ENCODE data around the gene EFCC1.

EFCC1 gene

DNA sequence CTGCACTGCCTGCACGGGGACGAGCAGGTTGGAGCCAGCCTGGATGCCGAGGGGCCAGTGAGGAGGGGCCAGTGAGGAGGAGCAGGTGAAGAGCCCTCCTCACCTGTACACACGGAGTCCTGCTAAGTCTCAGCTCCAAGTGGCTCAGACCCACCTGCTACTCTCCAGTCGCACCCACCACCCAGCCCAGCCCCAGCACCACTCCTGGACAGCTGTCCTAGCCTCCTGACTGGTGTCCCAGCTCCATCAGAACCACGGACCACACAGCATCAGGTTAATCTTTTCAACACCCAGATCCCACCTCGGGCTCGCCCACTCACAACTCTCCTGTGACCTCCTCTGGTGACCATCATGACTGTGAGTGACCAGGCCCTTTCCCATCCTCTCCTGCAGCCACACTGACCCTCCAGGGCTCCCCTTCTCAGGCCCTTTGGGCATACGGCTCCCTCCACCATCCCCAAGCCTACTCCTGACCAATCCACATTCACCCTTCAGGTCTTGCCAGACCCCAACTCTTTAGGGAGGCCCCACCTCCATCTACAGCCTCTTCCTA, 13.8 kb downstream of the EFCC1 start:
- DNase-seq (ENCODE audit: low read depth in 2 of 2) = no peak

DNA sequence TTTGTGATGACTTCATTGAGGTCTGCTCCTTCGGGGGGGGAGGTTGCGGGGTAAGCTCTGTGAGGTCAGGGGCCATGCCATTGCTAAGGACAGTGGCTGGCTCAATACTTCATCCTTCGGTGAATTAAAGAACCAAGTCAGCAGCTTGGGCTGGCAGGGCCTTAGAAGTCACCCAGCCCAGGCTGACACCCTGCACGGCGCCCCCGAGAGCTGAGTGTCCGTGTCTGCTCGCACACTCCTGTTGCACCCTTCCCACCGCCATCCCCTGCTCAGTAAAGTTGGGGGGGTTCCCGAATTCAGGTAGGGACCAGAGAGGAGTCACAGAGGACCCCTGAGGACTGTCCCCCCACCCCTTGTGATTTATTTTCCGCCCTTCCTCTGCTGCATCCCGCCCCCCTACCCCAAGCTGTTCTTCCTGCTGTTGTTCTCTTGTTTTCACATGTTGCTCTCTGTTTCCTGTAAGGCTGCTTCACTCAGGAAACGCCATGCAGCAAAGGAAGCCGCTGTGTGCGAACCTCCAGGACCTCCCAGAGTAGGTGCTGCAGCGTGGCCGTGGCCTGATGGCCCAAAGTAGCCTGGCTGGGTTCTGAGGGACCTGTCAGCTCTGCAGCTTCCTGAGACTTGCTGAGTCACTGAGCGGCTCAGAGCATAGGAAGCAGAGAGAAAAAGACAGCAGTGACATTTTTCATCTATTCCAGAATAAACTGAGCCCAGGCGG, 14.4 kb downstream of the EFCC1 start:
- DNase-seq (ENCODE audit: low read depth in 2 of 2) = peak in 1 of 2 donors; percentile 30

DNA sequence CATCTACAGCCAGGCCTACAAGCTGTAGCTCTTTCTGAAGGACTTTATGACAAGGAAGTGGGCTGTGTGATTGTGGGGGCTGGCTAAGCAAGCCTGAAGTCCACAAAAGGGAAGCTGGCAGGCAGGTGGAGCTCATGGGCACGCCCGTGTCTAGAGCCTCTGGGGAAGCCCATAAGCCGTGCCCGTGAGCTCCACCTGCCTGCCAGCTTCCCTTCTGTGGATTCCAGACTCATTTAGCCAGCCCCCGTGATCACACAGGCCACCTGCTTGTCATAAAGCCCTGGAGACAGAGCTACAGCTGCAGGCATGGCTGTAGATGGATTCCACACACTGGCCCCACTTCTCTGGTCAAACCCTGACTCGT, 15.2 kb downstream of the EFCC1 start:
- DNase-seq (ENCODE audit: low read depth in 2 of 2) = peak; percentile 20 to 42

DNA sequence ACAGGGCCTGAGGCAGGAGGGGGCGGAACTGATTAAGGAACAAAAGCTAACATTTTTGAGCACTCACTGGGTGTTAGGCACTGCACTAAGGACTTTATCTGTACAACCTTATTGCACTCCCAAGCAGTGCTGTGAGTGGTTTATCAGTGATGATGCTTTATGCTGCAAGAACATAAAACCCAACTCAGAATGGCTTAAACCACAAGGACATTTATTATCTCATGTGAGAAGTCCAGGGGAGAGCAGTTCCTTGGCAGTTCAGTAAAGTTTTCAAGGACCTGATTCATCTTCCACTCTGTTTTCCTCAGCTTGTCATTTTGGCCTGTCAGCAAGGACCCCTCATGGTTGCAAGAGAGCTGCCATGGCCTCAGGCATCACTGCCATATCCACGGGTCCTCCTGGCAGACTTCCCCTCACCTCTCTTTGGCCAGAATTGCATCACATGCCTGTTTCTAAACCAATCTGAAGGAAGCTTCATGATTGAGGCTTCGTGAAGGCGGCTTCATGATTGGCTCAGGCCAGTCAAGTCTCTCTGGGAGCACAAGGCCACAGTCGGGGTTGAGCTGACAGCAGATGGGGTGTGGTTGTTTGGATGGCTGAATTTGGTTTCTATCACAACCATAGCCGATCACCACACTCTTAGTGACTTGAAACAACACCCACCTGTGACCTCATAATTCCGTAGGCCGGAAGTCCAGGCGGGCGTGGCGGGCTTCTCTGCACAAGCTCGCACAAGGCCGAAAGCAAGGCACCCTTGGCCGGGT, 15.8 kb downstream of the EFCC1 start:
- DNase-seq (ENCODE audit: low read depth in 2 of 2) = no peak

DNA sequence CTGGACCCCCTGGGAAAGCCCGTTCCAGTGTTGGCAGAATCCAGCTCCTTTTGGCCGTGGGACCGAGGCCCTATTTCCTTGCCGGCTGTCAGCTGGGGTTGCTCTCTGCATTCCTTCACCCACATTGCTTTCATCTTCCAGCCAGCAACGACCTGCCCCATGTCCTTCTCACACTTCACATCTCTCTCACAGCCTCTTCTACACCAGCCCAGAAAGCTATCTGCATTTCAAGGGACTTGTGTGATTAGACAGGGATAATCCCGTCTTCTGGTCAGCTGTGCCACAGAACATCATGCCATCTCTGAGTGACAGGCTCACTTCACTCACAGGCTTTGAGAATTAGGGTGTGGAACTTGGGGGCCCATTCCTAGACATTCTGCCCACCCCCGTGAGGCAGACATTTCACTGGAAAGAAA, 16.4 kb downstream of the EFCC1 start:
- DNase-seq (ENCODE audit: low read depth in 2 of 2) = no peak

DNA sequence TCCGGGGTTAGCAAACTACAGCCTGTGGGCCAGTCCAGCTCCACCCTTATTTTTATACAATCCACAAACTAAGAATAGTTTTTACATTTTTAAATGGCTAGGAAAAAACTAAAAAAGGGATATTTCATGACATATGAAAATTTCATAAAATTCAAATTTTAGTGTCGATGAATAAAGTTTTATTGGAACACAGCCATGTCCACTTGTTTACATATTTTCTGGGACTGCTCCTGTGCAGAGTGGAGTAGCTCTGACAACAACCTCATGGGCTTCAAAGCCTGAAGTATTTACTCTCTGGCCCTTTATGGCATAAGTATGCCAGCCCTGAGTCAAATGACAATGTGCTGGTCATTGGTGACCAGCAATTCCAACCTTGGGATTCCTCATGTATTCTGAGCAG, 17.2 kb downstream of the EFCC1 start:
- DNase-seq (ENCODE audit: low read depth in 2 of 2) = no peak

DNA sequence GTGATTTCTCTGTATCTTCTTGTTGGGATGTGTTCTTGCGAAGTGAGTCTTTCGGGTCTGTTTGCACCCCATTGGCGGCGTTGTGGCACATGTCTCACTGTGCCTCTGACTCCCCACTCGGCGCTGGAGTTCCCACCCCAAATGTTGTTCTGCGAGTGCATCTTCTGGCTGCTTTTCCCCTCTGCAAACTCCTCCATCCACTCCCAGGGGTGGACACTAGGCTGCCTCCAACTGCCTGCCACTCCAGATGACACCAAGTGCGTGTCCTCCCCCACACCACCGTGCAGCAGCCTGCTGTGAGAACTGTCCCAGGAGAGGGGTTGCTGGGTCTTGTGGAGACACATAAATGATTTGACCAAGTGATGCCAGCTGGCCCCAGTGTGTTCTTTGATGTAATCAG, 17.6 kb downstream of the EFCC1 start:
- DNase-seq (ENCODE audit: low read depth in 2 of 2) = no peak

DNA sequence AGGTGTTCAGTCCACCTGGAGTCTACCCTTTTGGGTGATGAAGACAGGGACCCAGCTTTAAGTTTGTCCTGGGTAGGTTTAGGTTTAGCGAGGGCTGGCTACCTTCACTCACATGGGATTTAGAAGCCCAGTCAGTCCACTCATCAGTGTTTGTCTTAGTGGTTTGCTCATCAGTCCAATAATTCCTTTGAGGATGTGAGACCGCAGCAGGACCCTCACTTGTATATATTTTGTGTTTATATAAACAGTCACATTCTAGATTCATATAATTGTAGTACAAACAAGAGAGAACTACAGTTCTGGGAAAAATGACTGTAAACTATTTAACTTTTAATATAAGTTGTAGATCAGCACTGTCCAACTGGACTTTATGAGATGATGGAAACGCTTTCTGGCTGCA, 18.2 kb downstream of the EFCC1 start:
- DNase-seq (ENCODE audit: low read depth in 2 of 2) = no peak

DNA sequence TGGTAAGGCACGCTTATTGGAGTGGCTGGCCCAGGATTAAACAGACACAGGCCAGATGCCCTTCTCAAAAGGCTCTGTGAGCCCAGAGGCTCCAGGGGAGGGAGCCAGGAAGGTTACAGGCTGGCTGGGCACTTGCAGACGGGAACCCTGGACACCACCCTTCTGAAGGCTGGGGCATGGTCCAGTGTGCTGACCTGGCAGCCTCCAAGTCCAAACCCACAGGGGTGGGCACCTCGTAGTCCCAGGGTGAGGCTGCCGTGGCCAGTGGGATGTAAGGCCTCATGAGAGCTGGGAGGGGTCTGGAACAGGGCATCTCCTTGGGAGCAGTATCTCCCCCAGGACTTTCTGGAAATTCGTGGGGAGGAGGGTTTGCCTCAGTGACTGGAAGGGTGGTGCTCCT, 19.6 kb downstream of the EFCC1 start:
- no peak for DNase-seq (ENCODE audit: low read depth in 2 of 2)

DNA sequence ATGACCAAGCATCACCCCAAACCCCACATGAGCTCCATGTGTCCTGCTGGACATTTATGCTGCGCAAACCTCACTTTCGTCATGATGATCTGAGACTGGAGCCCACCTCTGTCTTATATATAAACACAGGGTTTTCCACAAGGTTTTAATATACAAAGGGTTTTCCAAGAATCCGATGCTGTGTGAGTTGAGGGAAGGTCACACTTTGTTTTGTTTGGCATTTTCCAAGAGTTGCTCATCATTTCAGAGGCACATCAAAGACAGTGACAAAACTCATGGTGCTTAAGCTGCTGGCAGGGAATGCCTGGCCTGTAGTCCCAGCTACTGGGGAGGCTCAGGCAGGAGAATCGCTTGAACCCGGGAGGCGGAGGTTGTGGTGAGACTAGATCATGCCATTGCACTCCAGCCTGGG, 20.0 kb downstream of the EFCC1 start:
- no peak for DNase-seq (ENCODE audit: low read depth in 2 of 2)

DNA sequence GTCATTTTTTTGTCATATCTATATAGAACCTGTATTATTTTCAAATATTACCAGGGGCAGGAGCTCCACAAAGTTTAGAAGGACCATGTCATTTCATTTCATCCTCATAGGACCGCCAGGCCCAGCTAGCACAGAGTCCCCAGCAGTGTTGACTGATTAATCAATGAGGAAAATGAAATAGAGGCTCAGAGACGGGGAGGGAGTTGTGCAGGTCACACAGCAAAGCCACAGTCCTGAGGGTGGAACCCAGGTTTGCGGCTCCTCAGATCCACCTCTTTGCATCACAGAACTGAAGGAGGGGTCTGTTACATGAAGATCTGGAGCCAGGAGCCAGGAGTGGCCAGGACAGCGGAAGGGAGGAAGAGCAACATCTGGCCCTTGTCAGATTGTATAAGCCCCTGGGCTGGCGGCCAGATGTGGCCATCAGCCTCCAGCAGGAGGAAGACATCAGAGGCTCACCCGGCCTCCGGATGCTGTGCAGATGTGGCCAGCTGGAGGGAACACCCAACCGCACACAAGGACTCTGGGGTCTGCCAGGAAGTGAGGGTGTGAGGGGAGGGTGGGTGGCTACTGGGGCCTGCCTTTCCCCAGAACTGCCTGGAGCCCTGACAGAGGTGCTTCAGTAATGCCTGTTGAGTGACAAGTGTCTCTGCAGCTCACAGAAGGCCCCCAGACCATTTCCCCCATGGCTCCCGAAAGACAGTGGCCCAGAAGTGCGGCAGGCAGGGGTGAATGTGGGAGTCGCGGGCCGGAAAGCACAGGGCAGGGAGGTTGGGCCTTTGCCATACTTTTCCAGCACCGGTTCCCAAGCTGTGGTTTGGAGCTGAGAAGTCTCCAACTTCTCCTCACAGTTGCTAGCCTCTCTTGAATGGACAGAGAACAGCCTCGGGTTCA, 21.3 kb downstream of the EFCC1 start:
- no peak for DNase-seq (ENCODE audit: low read depth in 2 of 2)

DNA sequence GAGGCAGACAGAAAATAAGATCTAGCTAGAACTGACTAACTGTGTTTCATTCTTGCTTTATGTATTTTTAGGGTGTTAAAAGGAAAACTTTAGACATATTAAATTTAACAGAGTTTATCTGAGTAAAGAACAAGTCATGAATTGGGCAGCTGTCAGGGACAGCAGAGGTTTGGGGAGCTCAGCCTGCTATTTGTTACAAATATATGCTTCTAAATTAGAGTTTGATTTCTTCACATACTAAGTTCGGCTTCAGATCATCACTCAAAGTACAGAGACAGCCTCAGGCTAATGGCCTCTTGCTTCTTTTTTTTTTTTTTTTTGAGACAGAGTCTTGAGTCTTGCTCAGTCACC, 21.9 kb downstream of the EFCC1 start:
- no peak for DNase-seq (ENCODE audit: low read depth in 2 of 2)

DNA sequence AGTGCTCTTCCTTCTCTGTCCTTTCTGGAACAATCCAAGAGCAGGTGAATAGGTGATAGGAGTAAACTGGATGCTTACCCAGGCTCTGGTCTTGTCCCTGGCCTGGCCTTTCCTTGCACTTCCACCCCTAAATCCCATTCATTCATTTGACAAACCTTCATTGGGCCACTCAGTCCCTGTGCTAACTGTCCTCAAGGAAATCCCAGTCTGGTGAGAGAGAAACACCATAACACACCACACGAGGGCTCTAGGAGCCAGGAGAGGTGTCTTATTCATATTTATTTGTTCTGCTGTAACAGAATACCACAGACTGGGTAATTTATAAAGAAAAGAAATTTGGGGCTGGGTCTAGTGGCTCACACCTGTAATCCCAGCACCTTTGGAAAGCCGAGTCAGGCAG, 22.8 kb downstream of the EFCC1 start:
- no peak for DNase-seq (ENCODE audit: low read depth in 2 of 2)

DNA sequence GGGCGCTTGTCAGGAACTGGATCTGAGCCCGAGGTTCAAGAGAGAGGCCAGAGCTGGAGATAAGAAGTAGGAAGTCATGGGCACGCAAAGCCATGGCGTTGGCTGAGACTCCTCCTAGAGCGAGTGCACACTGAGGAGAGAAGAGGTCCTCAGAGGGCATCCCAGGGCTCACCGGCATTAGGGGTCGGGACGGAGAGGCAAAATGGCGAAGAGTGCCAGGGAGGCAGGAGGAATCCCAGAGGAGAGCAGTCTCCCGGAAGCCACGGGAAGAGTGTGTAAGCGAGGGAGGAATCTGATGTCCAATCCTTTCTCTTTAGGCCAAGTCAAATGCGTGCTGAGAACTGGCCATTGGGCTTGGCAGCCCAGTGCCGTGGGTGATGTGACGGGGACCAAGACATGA, 24.0 kb downstream of the EFCC1 start:
- DNase-seq (ENCODE audit: low read depth in 2 of 2) = no peak

DNA sequence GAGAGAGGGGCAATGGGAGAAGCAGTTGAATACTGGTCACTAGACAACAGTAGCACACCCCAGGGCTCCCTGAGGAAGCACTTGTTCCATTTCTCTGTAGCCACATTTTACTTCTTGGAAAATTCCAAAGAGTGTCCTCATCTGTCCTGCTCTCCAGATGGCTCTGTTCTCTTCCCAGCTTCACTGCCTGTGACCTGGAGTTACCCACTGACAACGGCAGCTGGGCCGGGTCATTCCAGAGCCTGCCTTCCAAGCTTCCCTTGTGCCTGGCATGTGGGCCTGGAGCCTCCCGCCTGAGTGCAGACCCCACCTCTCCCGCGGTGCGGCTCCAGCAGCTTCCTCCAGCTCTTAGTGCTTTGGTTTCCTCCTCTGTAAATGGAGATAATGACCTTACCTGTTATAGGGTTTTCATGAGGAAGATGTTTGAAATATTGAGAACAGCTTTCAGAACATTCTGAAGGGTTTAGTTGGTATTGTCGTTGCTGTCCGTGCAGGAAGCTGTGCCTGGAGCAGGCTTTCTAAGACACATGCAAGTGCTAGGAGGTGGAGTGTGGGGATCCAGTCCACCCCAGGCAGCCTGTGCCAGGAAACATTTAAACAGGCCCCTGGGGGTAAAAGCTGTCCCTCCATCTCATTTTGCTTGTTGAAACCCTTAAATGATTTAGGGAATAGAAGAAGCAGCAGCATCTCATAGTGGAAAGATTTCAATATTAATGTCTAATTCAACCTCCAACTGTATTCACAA, 24.8 kb downstream of the EFCC1 start:
- DNase-seq (ENCODE audit: low read depth in 2 of 2) = no peak

DNA sequence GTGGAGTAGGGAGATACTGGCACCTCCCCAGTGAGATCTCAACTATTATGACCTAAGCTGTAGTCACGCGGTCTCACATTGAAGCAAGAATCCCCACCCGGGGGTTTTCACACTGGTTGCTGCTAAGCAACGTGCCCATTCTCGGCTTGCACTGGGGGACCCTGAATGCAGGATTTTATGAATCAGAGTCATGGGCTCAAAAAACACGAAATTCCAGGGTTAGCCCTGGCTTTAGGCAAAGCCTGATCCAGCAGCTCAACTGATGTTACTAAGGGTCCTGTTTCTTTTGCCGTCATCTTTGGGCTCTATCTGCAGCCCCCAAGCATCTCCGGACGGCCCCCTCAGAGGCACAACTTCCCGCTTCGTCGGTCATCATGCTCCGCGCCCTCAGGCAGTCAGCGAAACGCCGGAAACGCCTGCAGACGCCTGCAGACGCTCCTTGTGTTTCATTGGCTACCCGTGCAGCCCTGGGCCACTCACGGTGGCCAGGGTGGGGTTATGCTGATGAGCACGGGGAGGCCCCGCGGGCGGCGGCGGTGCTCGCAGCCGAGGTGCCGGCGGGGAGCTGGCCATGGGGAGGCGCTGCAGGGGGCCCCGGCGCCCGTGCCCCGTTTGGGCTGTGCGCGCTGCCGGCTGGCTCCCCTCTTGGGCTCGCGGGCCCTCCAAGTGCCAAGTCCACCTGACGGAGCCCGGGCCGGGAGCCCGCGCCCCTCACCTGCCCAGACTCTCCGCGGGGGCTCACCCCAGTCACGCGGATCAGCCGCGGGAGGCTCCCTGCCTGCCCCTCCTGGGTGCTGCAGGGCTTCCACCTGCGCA, 25.8 kb downstream of the EFCC1 start:
- peak; percentile 83 to 88 for DNase-seq (ENCODE audit: low read depth in 2 of 2)

DNA sequence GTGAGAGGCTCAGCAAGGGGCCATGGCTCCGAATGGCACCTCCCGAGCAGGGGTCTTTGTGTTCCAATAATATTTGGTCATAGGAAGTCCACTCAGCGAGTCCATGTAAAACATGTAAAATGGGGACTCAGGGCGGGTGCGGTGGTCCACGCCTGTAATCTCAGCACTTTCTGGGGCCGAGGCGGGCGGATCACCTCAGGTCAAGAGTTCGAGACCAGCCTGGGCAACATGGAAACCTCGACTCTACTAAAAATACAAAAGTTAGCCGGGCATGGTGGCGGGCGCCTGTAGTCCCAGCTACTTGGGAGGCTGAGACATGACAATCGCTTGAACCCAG, 26.4 kb downstream of the EFCC1 start:
- no peak for DNase-seq (ENCODE audit: low read depth in 2 of 2)

DNA sequence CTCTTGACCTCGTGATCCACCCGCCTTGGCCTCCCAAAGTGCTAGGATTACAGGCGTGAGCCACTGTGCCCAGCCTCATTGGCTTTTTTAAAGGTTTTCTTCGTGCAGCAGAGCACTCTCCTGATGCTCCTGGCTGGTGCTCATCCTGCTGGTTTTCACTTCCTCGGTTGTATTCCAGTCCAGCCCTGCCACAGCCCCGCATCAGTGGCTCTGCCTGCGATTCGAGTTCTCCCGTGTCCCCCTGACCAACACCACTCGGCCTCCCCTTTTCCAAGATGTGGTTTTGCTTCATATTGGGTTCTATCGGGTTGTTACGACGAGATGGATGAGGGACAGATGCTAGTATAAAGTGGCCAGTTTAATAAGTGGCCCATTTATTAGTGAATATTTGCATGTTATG, 27.8 kb downstream of the EFCC1 start:
- DNase-seq (ENCODE audit: low read depth in 2 of 2) = no peak

DNA sequence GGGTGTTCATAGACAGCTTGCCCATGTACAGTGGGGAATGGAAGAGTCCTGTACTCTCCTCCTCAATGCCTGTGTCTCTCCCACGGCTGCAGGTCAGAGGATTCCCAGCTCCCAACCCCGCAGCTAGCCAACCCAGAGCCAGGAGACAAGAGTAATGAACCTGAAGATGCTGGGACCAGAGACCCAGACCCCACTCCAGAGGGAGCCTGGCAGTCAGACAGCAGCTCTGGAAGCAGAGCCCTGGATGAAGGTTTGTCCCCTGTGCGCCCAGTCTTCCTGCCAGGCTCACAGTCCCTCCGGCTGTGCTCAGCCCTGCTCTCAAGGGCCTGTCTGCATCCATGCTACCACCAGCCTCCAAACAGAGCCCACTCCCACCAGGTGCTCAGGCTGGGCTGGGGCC, 29.5 kb downstream of the EFCC1 start:
- no peak for DNase-seq (ENCODE audit: low read depth in 2 of 2)

DNA sequence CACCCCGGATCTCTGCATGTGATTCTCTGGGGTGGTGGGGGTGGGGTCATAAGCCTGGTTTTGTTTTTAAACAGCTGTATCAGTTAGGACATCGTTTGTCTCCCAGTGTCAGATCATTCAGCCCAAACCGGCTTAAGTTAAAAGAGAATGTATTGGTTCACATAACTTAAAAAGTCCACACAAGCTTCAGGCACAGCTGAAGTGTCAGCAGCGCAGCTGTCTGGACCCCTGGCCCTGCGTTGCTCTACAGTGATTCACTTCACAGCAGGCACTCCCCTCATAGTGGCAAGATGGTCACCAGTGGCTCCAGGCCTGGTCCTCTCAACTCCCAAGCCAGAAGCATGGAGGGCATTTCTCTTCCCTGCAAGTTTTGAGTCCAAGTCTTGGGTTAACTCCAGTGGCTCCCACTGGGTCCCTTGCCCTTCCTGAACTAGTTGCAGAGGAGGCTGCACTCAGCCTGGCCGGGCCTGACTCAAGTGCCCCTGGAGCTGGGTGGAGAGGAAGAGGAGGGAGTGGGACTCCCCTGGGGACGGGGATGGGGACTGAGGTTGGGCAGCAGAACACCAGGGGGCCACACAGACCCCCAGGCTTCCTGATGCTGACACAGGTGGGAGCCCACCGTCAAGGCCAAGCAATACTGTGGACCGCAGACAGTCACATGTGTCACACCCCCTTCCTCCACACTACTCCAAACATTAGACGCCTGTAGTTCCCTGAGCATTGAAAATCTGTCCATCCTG, 30.5 kb downstream of the EFCC1 start:
- DNase-seq (ENCODE audit: low read depth in 2 of 2) = no peak

Measured in stimulated activated CD8-positive, alpha-beta memory T cell treated with anti-CD3 and anti-CD28 coated beads, Interleukin-7, amount 100 ng/mL, for 4 hours (primary cell).